ENCODE results near the gene CDH12.
"Not testable (repeated sequence)": the region's sequence is repeated elsewhere in the genome, so short reads cannot be mapped to it uniquely, and the experiment has no call there.

Gene CDH12

GRCh38 chr5:22650511-22650910 lies 202.6 kb downstream of the CDH12 start:
- no peak for DNase-seq (ENCODE audit: low read depth in 2 of 2)

GRCh38 chr5:22649074-22649473 lies 204.1 kb downstream of the CDH12 start:
- DNase-seq (ENCODE audit: low read depth in 2 of 2): no peak

- no peak for DNase-seq (ENCODE audit: low read depth in 2 of 2)
These were observed 208.3 kb downstream of the CDH12 start for GRCh38 chr5:22644859-22645258.

GRCh38 chr5:22643356-22643755 lies 209.8 kb downstream of the CDH12 start:
- DNase-seq (ENCODE audit: low read depth in 2 of 2): no peak

GRCh38 chr5:22631683-22632082 lies 221.5 kb downstream of the CDH12 start:
- no peak for DNase-seq (ENCODE audit: low read depth in 2 of 2)

GRCh38 chr5:22627029-22627428 lies 226.1 kb downstream of the CDH12 start:
- DNase-seq (ENCODE audit: low read depth in 2 of 2): no peak

- no peak for DNase-seq (ENCODE audit: low read depth in 2 of 2)
These were observed 227.7 kb downstream of the CDH12 start for GRCh38 chr5:22625451-22625850.

- no peak for DNase-seq (ENCODE audit: low read depth in 2 of 2)
These were observed 232.1 kb downstream of the CDH12 start for GRCh38 chr5:22621084-22621483.

- no peak for DNase-seq (ENCODE audit: low read depth in 2 of 2)
These were observed 237.2 kb downstream of the CDH12 start for GRCh38 chr5:22615964-22616363.

GRCh38 chr5:22614486-22615094 lies 238.6 kb downstream of the CDH12 start:
- no peak for DNase-seq (ENCODE audit: low read depth in 2 of 2)

GRCh38 chr5:22612928-22613327 lies 240.2 kb downstream of the CDH12 start:
- DNase-seq (ENCODE audit: low read depth in 2 of 2): no peak

GRCh38 chr5:22611327-22611726 lies 241.8 kb downstream of the CDH12 start:
- DNase-seq (ENCODE audit: low read depth in 2 of 2): no peak

- not testable (repeated sequence) for DNase-seq (ENCODE audit: low read depth in 2 of 2)
These were observed 245.6 kb downstream of the CDH12 start for GRCh38 chr5:22607498-22607897.

- no peak for DNase-seq (ENCODE audit: low read depth in 2 of 2)
These were observed 247.7 kb downstream of the CDH12 start for GRCh38 chr5:22605473-22605872.

GRCh38 chr5:22604711-22605110 lies 248.4 kb downstream of the CDH12 start:
- no peak for DNase-seq (ENCODE audit: low read depth in 2 of 2)

- DNase-seq (ENCODE audit: low read depth in 2 of 2): no peak
These were observed 254.3 kb downstream of the CDH12 start for GRCh38 chr5:22598796-22599195.

GRCh38 chr5:22596404-22596970 lies 256.7 kb downstream of the CDH12 start:
- DNase-seq (ENCODE audit: low read depth in 2 of 2): no peak

- no peak for DNase-seq (ENCODE audit: low read depth in 2 of 2)
These were observed 258.7 kb downstream of the CDH12 start for GRCh38 chr5:22594491-22594890.

GRCh38 chr5:22593592-22593991 lies 259.6 kb downstream of the CDH12 start:
- DNase-seq (ENCODE audit: low read depth in 2 of 2): no peak

GRCh38 chr5:22591461-22591860 lies 261.7 kb downstream of the CDH12 start:
- DNase-seq (ENCODE audit: low read depth in 2 of 2): no peak

- DNase-seq (ENCODE audit: low read depth in 2 of 2): no peak
These were observed 262.4 kb downstream of the CDH12 start for GRCh38 chr5:22590677-22591268.

- no peak for DNase-seq (ENCODE audit: low read depth in 2 of 2)
These were observed 275.4 kb downstream of the CDH12 start for GRCh38 chr5:22577711-22578110.

GRCh38 chr5:22577006-22577405 lies 276.1 kb downstream of the CDH12 start:
- DNase-seq (ENCODE audit: low read depth in 2 of 2): no peak

- no peak for DNase-seq (ENCODE audit: low read depth in 2 of 2)
These were observed 280.2 kb downstream of the CDH12 start for GRCh38 chr5:22572941-22573340.
